Fibroblast of lung (primary cell): ENCODE results near the gene CDH9. TPM values are rescaled to one million over a fixed set of nuclear protein-coding genes. Genes with fewer than 3 reads are reported as not detected.
A peak's percentile ranks its signal among the peaks of the same experiment; 100 is the strongest.

Experiments used
- DNase-seq, 2 donors: peaks; one replicate each; pipeline versions ENCODE4 v3.0.0 to v3.0.0-alpha.2; 2010; ENCODE audit warnings: low read depth in 2 of 2
- H2AFZ ChIP-seq: 2 replicates; pipeline ENCODE4 v1.5.1; 2012; ENCODE audit warnings: low read length, control low read depth, inconsistent platforms
- H3K27ac ChIP-seq: 2 replicates; pipeline ENCODE4 v1.5.1; 2011; ENCODE audit warnings: low read length, control low read depth; ENCODE audit not compliant: insufficient read depth
- H3K27me3 ChIP-seq: 2 replicates; pipeline ENCODE4 v1.5.1; 2011; ENCODE audit warnings: mild to moderate bottlenecking, low read length; ENCODE audit not compliant: control insufficient read depth, insufficient read depth
- H3K36me3 ChIP-seq: 2 replicates; pipeline ENCODE4 v1.5.1; 2011; ENCODE audit warnings: low read length; ENCODE audit not compliant: control insufficient read depth, insufficient read depth
- H3K4me1 ChIP-seq: 2 replicates; pipeline ENCODE4 v1.5.1; 2011; ENCODE audit warnings: low read length; ENCODE audit not compliant: control insufficient read depth, insufficient read depth; ENCODE audit errors: extremely low read depth
- H3K4me2 ChIP-seq: 2 replicates; pipeline ENCODE4 v1.5.1; 2011; ENCODE audit warnings: low read length, control low read depth; ENCODE audit not compliant: insufficient read depth; ENCODE audit errors: extremely low read depth
- H3K4me3 ChIP-seq, 4 experiments: fragments of 200-600 bp in 1 of 4; sonication (generic) in 1 of 4; replicated peaks in 1 of 4; 2 replicates each; pipeline ENCODE4 v1.5.1; 2011 to 2016; ENCODE audit warnings: low read length in 4 of 4, low read depth in 3 of 4, mild to moderate bottlenecking in 3 of 4, control low read depth in 2 of 4, inconsistent platforms in 1 of 4, mixed read lengths in 1 of 4; ENCODE audit not compliant: insufficient read depth in 1 of 4; ENCODE audit errors: control extremely low read depth in 1 of 4
- H3K79me2 ChIP-seq: 2 replicates; pipeline ENCODE4 v1.5.1; 2012; ENCODE audit warnings: mild to moderate bottlenecking, low read length, inconsistent platforms; ENCODE audit not compliant: control insufficient read depth, insufficient read depth
- H3K9ac ChIP-seq: 2 replicates; pipeline ENCODE4 v1.5.1; 2011; ENCODE audit warnings: mild to moderate bottlenecking, low read length, control low read depth; ENCODE audit not compliant: insufficient read depth
- H3K9me3 ChIP-seq: 2 replicates; pipeline ENCODE4 v1.5.1; 2012; ENCODE audit warnings: low read depth, low read length; ENCODE audit not compliant: control insufficient read depth, insufficient read depth
- H4K20me1 ChIP-seq: 2 replicates; pipeline ENCODE4 v1.5.1; 2011; ENCODE audit warnings: low read length; ENCODE audit not compliant: control insufficient read depth, insufficient read depth; ENCODE audit errors: extremely low read depth
- CTCF ChIP-seq, 2 donors: IDR thresholded peaks in 1 of 2; conservative IDR thresholded peaks in 1 of 2; 1 replicate in 1 of 2; 2 replicates in 1 of 2; pipeline ENCODE4 v1.5.1; 2011 to 2012; ENCODE audit warnings: low read length in 2 of 2, control low read depth in 1 of 2, inconsistent platforms in 1 of 2, low read depth in 1 of 2, mild to moderate bottlenecking in 1 of 2
- EZH2 ChIP-seq: IDR thresholded peaks from 2 replicates; pipeline ENCODE4 v1.5.1; 2012; ENCODE audit warnings: low read length, control low read depth, mild to moderate bottlenecking; ENCODE audit errors: missing control alignments
- polyA plus RNA-seq, 2 donors: library from polyadenylated mRNA; depleted of rRNA in 1 of 2; stranded (reverse) in 1 of 2; unstranded in 1 of 2; fragments of >200 nt; gene quantifications; 2 replicates each; pipeline ENCODE4 v1.2.1, GENCODE V29; 2011 to 2012; ENCODE audit warnings: missing spikeins in 1 of 2
- total RNA-seq: library from RNA; depleted of rRNA; stranded (reverse); fragments of >200 nt; gene quantifications from 2 replicates; pipeline ENCODE4 v1.2.1, GENCODE V29; 2014

CDH9 gene
- total and polyA plus RNA-seq, 2 donors (not counting 1 experiment from before 2014, with no cell fraction given): not detected

- no peak for TF ChIP-seq EZH2
- TF ChIP-seq CTCF (conservative IDR thresholded peaks at IDR 0.05 in 1 of 2, IDR thresholded peaks at IDR 0.05 in 1 of 2; ENCODE audit: low read depth in 1 of 2, low read length in 2 of 2): no peak
- H3K9me3 ChIP-seq: no peaks in the 10 kb centered on the region
- no peak overlapping the region for H3K9ac ChIP-seq
- no peaks in the 10 kb centered on the region for H3K36me3 ChIP-seq
- H3K4me3 ChIP-seq: no peak overlapping the region
- no peaks in the 10 kb centered on the region for H3K79me2 ChIP-seq
- no peaks in the 10 kb centered on the region for H4K20me1 ChIP-seq
- no peaks in the 10 kb centered on the region for H3K4me1 ChIP-seq
- DNase-seq: peak in 1 of 2 donors; percentile 24
- H3K4me2 ChIP-seq: no peak overlapping the region
- no peaks in the 10 kb centered on the region for H3K27me3 ChIP-seq
- no peak overlapping the region for H3K27ac ChIP-seq
- H2AFZ ChIP-seq: no peak overlapping the region
Measured at GRCh38 chr5:27010646-27011045, 27.7 kb downstream of the CDH9 start.

- H3K4me3 ChIP-seq: no peak overlapping the region
- H3K4me2 ChIP-seq: no peak overlapping the region
- H3K27me3 ChIP-seq: no peaks in the 10 kb centered on the region
- H3K27ac ChIP-seq: no peak overlapping the region
- no peaks in the 10 kb centered on the region for H3K79me2 ChIP-seq
- no peaks in the 10 kb centered on the region for H4K20me1 ChIP-seq
- H3K9me3 ChIP-seq: no peaks in the 10 kb centered on the region
- no peak for TF ChIP-seq EZH2
- no peak for TF ChIP-seq CTCF (conservative IDR thresholded peaks at IDR 0.05 in 1 of 2, IDR thresholded peaks at IDR 0.05 in 1 of 2; ENCODE audit: low read depth in 1 of 2, low read length in 2 of 2)
- H3K4me1 ChIP-seq: no peaks in the 10 kb centered on the region
- no peak for DNase-seq
- H3K9ac ChIP-seq: no peak overlapping the region
- no peak overlapping the region for H2AFZ ChIP-seq
- H3K36me3 ChIP-seq: no peaks in the 10 kb centered on the region
Measured at GRCh38 chr5:27009540-27009915, 28.9 kb downstream of the CDH9 start.

- Histone ChIP-seq H3K9ac (no peak overlapping the region), H3K9me3 (no peaks in the 10 kb centered on the region), H3K27ac (no peak overlapping the region), H2AFZ (no peak overlapping the region), H3K4me1 (no peaks in the 10 kb centered on the region), H3K27me3 (no peaks in the 10 kb centered on the region), H3K79me2 (no peaks in the 10 kb centered on the region), H3K4me3 (no peak overlapping the region), H4K20me1 (no peaks in the 10 kb centered on the region), H3K4me2 (no peak overlapping the region), H3K36me3 (no peaks in the 10 kb centered on the region)
- TF ChIP-seq EZH2 (no peak), CTCF (conservative IDR thresholded peaks at IDR 0.05 in 1 of 2, IDR thresholded peaks at IDR 0.05 in 1 of 2; ENCODE audit: low read depth in 1 of 2, low read length in 2 of 2) (no peak)
- no peak for DNase-seq
Measured at GRCh38 chr5:27008604-27009539, 29.5 kb downstream of the CDH9 start.
